ENCODE measurements around the gene DDX24. TPM values are rescaled to one million over a fixed set of nuclear protein-coding genes. Genes with fewer than 3 reads are reported as not detected.

Gene DDX24
- total and polyA plus RNA-seq, 9 of the 15 experiments (the other 6 are each of a cell fraction or from before 2014, with no cell fraction given): 82.4 to 175 (median 122) TPM

DNA sequence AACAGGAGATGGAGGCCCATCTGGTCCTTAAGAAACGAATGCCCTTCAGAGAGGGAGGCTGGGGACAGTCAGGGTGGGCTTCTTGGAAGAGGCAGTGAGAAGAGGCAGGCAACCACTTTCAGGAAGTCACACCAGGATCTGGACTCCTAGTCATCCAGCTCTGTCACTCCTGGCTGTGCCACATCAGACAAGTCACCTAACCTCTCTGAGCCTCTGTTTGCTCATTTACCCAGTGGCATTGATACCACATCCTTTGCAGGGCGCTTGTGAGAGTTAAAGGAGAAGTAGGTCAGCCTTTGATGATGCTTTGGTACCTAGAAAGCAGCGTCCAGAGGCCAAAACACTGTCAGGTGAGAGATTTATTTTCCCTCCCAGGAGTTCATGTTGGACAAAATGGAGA, 72.8 kb downstream of the DDX24 start:
- Histone ChIP-seq H3K9me1 (ENCODE audit: control insufficient read depth, insufficient read depth, low read length) (no peaks in the 10 kb centered on the region), H2AFZ (ENCODE audit: low read depth, low read length) (no peak overlapping the region), H3K4me3 (no peak overlapping the region), H3K79me2 (ENCODE audit: control insufficient read depth, insufficient read depth, low read length) (no peaks in the 10 kb centered on the region), H3K4me2 (ENCODE audit: insufficient read depth, low read length) (no peak overlapping the region), H3K36me3 (ENCODE audit: control insufficient read depth, insufficient read depth, low read length) (no peaks in the 10 kb centered on the region), H3K9ac (ENCODE audit: insufficient read depth in 1 of 2, low read depth in 2 of 2, low read length in 2 of 2) (no peak overlapping the region), H4K20me1 (replicated peaks; ENCODE audit: control insufficient read depth, insufficient read depth, low read length) (no peaks in the 10 kb centered on the region; the same call in 1 of the 2 replicates), H3K9me3 (replicated peaks; ENCODE audit: control insufficient read depth, insufficient read depth, low read depth, low read length) (no peaks in the 10 kb centered on the region), H3K4me1 (replicated peaks in 1 of 2; ENCODE audit: control insufficient read depth in 2 of 2, insufficient read depth in 2 of 2, low read length in 2 of 2) (no peaks in the 10 kb centered on the region), H3K27me3 (ENCODE audit: control insufficient read depth in 2 of 2, insufficient read depth in 2 of 2, low read length in 2 of 2) (peaks cover 2 to 8% of the 10 kb centered on the region in 2 experiments; a peak in 4 of 5 replicates), H3K27ac (ENCODE audit: extremely low read depth, low read depth, low read length) (no peak overlapping the region)
- CTCF ChIA-PET (ENCODE audit: low intra/inter-chr PET ratio): no interaction called here
- TF ChIP-seq COPS2 (conservative IDR thresholded peaks at IDR 0.05) (no peak), CC2D1A (IDR thresholded peaks at IDR 0.05) (no peak), ZFP36 (IDR thresholded peaks at IDR 0.05; ENCODE audit: low read depth, low read length, partially characterized antibody) (peak; percentile 50), NCOA2 (IDR thresholded peaks at IDR 0.05; ENCODE audit: partially characterized antibody in 2 of 2) (no peak), RBM25 (IDR thresholded peaks at IDR 0.05; ENCODE audit: low read depth, low read length, severe bottlenecking) (peak; percentile 17), TOE1 (IDR thresholded peaks at IDR 0.05; ENCODE audit: borderline replicate concordance) (no peak), TOE1 (CRISPR knock-in tag; IDR thresholded peaks at IDR 0.05; ENCODE audit: borderline replicate concordance, low read depth) (no peak), ZBTB11 (CRISPR knock-in tag; IDR thresholded peaks at IDR 0.05) (no peak)
- TF ChIP-seq, protein P1, sequence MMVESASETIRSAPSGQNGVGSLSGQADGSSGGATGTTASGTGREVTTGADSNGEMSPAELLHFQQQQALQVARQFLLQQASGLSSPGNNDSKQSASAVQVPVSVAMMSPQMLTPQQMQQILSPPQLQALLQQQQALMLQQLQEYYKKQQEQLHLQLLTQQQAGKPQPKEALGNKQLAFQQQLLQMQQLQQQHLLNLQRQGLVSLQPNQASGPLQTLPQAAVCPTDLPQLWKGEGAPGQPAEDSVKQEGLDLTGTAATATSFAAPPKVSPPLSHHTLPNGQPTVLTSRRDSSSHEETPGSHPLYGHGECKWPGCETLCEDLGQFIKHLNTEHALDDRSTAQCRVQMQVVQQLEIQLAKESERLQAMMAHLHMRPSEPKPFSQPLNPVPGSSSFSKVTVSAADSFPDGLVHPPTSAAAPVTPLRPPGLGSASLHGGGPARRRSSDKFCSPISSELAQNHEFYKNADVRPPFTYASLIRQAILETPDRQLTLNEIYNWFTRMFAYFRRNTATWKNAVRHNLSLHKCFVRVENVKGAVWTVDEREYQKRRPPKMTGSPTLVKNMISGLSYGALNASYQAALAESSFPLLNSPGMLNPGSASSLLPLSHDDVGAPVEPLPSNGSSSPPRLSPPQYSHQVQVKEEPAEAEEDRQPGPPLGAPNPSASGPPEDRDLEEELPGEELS (CRISPR knock-in tag; IDR thresholded peaks at IDR 0.05; ENCODE audit: borderline replicate concordance): no peak
- in situ Hi-C loops (cut with MboI) (no loop called here), intact Hi-C loops (cut with micrococcal nuclease) (no loop called here)
- 6% methylated on average over 3 of the region's 3 CpGs for whole genome bisulfite sequencing (ENCODE audit: insufficient coverage, low coverage, missing lambda C conversion rate)
- POLR2A ChIA-PET: no interaction called here
- FAIRE-seq (no peak), ATAC-seq (no peak), DNase-seq (ENCODE audit: extremely low read depth in 1 of 4, low spot score in 3 of 4) (no peak)
- BruUV-seq (replicated peaks): no TSS peak
